Non-pigmented ciliary epithelial cell (primary cell): Measurements from ENCODE around the gene AGPAT4.
A peak's percentile ranks its signal among the peaks of the same experiment; 100 is the strongest.
"Not testable (repeated sequence)": the region's sequence is repeated elsewhere in the genome, so short reads cannot be mapped to it uniquely, and the experiment has no call there.

ENCODE experiments used
- DNase-seq: peaks from one replicate; pipeline ENCODE4 v3.0.0-alpha.2; 2010; ENCODE audit warnings: low read depth

AGPAT4 gene

GRCh38 chr6:161138543-161139303 lies 135.1 kb downstream of the AGPAT4 start:
- no peak for DNase-seq

- DNase-seq, result peak; percentile 8
Observed at GRCh38 chr6:161137839-161138542, 135.9 kb downstream of the AGPAT4 start.

GRCh38 chr6:161137320-161137719 lies 136.5 kb downstream of the AGPAT4 start:
- DNase-seq, result no peak

GRCh38 chr6:161136655-161137054 lies 137.2 kb downstream of the AGPAT4 start:
- DNase-seq, result no peak

GRCh38 chr6:161135695-161136591 lies 137.9 kb downstream of the AGPAT4 start:
- DNase-seq, result no peak

- DNase-seq, result no peak
Observed at GRCh38 chr6:161134550-161135298, 139.1 kb downstream of the AGPAT4 start.

GRCh38 chr6:161133963-161134362 lies 139.9 kb downstream of the AGPAT4 start:
- DNase-seq, result no peak

GRCh38 chr6:161132384-161132783 lies 141.5 kb downstream of the AGPAT4 start:
- no peak for DNase-seq

GRCh38 chr6:161130967-161131766 lies 142.7 kb downstream of the AGPAT4 start:
- DNase-seq, result no peak

GRCh38 chr6:161130541-161130940 lies 143.3 kb downstream of the AGPAT4 start:
- DNase-seq, result no peak

- DNase-seq, result peak; percentile 50
Observed at GRCh38 chr6:161128680-161129196, 145.1 kb downstream of the AGPAT4 start.

GRCh38 chr6:161128230-161128629 lies 145.6 kb downstream of the AGPAT4 start:
- no peak for DNase-seq

GRCh38 chr6:161127071-161127740 lies 146.7 kb downstream of the AGPAT4 start:
- DNase-seq, result no peak

- no peak for DNase-seq
Observed at GRCh38 chr6:161125591-161125990, 148.3 kb downstream of the AGPAT4 start.

GRCh38 chr6:161123319-161123718 lies 150.5 kb downstream of the AGPAT4 start:
- DNase-seq, result not testable (repeated sequence)

- no peak for DNase-seq
Observed at GRCh38 chr6:161117942-161118341, 155.9 kb downstream of the AGPAT4 start.

GRCh38 chr6:161117308-161117707 lies 156.6 kb downstream of the AGPAT4 start:
- DNase-seq, result no peak

- DNase-seq, result no peak
Observed at GRCh38 chr6:161116554-161116953, 157.3 kb downstream of the AGPAT4 start.

GRCh38 chr6:161115468-161115867 lies 158.4 kb downstream of the AGPAT4 start:
- DNase-seq, result no peak

- no peak for DNase-seq
Observed at GRCh38 chr6:161111261-161111660, 162.6 kb downstream of the AGPAT4 start.
